DOHH2 (cell line): ENCODE measurements around the gene GPR153.
A peak's percentile ranks its signal among the peaks of the same experiment; 100 is the strongest.

Experiments
- H3F3A ChIP-seq: fragments of 200-600 bp; sonication (generic), shearing (Covaris generic); 2 replicates; pipeline ENCODE4 v1.6.0; 2016; ENCODE audit warnings: antibody characterized with exemption, mild to moderate bottlenecking; ENCODE audit not compliant: control insufficient read depth, insufficient read depth
- H3K27ac ChIP-seq: fragments of 200-600 bp; sonication (generic); 2 replicates; pipeline ENCODE4 v1.5.1; 2014; ENCODE audit warnings: low read depth, mild to moderate bottlenecking, low read length, moderate library complexity
- H3K27me3 ChIP-seq: fragments of 200-600 bp; sonication (generic); 2 replicates; pipeline ENCODE4 v1.6.1; 2014; ENCODE audit warnings: mild to moderate bottlenecking, low read length, mixed read lengths; ENCODE audit not compliant: control insufficient read depth
- H3K36me3 ChIP-seq: fragments of 200-600 bp; sonication (generic); 2 replicates; pipeline ENCODE4 v1.6.1; 2014; ENCODE audit warnings: mild to moderate bottlenecking, low read length, moderate library complexity, mixed read lengths; ENCODE audit not compliant: control insufficient read depth
- H3K4me1 ChIP-seq: fragments of 200-600 bp; sonication (generic); 2 replicates; pipeline ENCODE4 v1.6.1; 2014; ENCODE audit warnings: mild to moderate bottlenecking, low read length, mixed read lengths; ENCODE audit not compliant: control insufficient read depth
- H3K4me2 ChIP-seq: fragments of 200-600 bp; sonication (generic); 2 replicates; pipeline ENCODE4 v1.6.0; 2014; ENCODE audit warnings: mild to moderate bottlenecking, low read length, moderate library complexity
- H3K4me3 ChIP-seq: fragments of 200-600 bp; sonication (generic); 2 replicates; pipeline ENCODE4 v1.5.1; 2014; ENCODE audit warnings: mild to moderate bottlenecking, low read length, mixed read lengths
- H3K79me2 ChIP-seq: fragments of 200-600 bp; sonication (generic); 2 replicates; pipeline ENCODE4 v1.6.1; 2014; ENCODE audit warnings: mild to moderate bottlenecking, low read length, mixed read lengths; ENCODE audit not compliant: control insufficient read depth
- H3K9me2 ChIP-seq: fragments of 200-600 bp; sonication (generic); replicated peaks from 2 replicates; pipeline ENCODE4 v1.6.1; 2014; ENCODE audit warnings: mild to moderate bottlenecking, low read length, mixed read lengths; ENCODE audit not compliant: control insufficient read depth
- H3K9me3 ChIP-seq: fragments of 200-600 bp; sonication (generic); 2 replicates; pipeline ENCODE4 v1.6.1; 2014; ENCODE audit warnings: antibody characterized with exemption, low read length, mixed read lengths; ENCODE audit not compliant: control insufficient read depth, insufficient read depth
- H4K20me1 ChIP-seq: fragments of 200-600 bp; sonication (generic); 2 replicates; pipeline ENCODE4 v1.6.0; 2014; ENCODE audit warnings: low read depth, mild to moderate bottlenecking, antibody characterized with exemption, low read length, moderate library complexity; ENCODE audit not compliant: control insufficient read depth, insufficient read depth
- CTCF ChIP-seq: fragments of 200-600 bp; sonication (generic); IDR thresholded peaks from one replicate; pipeline ENCODE4 v1.5.1; 2014; ENCODE audit warnings: antibody characterized with exemption, mild to moderate bottlenecking, low read depth, low read length; ENCODE audit not compliant: poor library complexity, severe bottlenecking
- EZH2phosphoT487 ChIP-seq: fragments of 200-600 bp; sonication (generic); IDR thresholded peaks from 2 replicates; pipeline ENCODE4 v1.6.1; 2017; ENCODE audit warnings: borderline replicate concordance, mild to moderate bottlenecking, antibody characterized with exemption, low read length, moderate library complexity, mixed read lengths

GPR153 gene

GRCh38 chr1:6245869-6246496 is 14.9 kb downstream of the GPR153 start:
- peaks cover 3% of the 10 kb centered on the region; the same call in 1 of the 2 replicates for H3F3A ChIP-seq
- H3K4me2 ChIP-seq, result no peak overlapping the region; the same call in 1 of the 2 replicates
- H3K27me3 ChIP-seq, result peaks cover 50% of the 10 kb centered on the region
- no peaks in the 10 kb centered on the region for H3K36me3 ChIP-seq
- no peak overlapping the region for H3K4me3 ChIP-seq
- peaks cover 12% of the 10 kb centered on the region; the same call in 1 of the 2 replicates for H3K4me1 ChIP-seq
- peaks cover 6% of the 10 kb centered on the region; the same call in 1 of the 2 replicates for H4K20me1 ChIP-seq
- no peaks in the 10 kb centered on the region for H3K9me3 ChIP-seq
- no peak overlapping the region for H3K27ac ChIP-seq
- no peaks in the 10 kb centered on the region for H3K79me2 ChIP-seq
- no peaks in the 10 kb centered on the region for H3K9me2 ChIP-seq
- TF ChIP-seq CTCF, result no peak
- no peak for TF ChIP-seq EZH2phosphoT487

GRCh38 chr1:6245086-6245868 is 15.6 kb downstream of the GPR153 start:
- no peaks in the 10 kb centered on the region for H3K79me2 ChIP-seq
- H3K27me3 ChIP-seq, result peaks cover 56% of the 10 kb centered on the region
- no peaks in the 10 kb centered on the region for H3K36me3 ChIP-seq
- peaks cover 3% of the 10 kb centered on the region; the same call in 1 of the 2 replicates for H3F3A ChIP-seq
- H3K4me3 ChIP-seq, result no peak overlapping the region
- TF ChIP-seq CTCF (peak; percentile 67), EZH2phosphoT487 (peak; percentile 53; the same call in 1 of the 2 replicates)
- H3K4me1 ChIP-seq, result peaks cover 12% of the 10 kb centered on the region; the same call in 1 of the 2 replicates
- no peak overlapping the region; the same call in 1 of the 2 replicates for H3K4me2 ChIP-seq
- no peak overlapping the region for H3K27ac ChIP-seq
- H3K9me2 ChIP-seq, result no peaks in the 10 kb centered on the region
- peaks cover 6% of the 10 kb centered on the region; the same call in 1 of the 2 replicates for H4K20me1 ChIP-seq
- no peaks in the 10 kb centered on the region for H3K9me3 ChIP-seq

GRCh38 chr1:6244401-6245049 is 16.4 kb downstream of the GPR153 start:
- H3K9me2 ChIP-seq, result no peaks in the 10 kb centered on the region
- peaks cover 12% of the 10 kb centered on the region; the same call in 1 of the 2 replicates for H3K4me1 ChIP-seq
- peaks cover 6% of the 10 kb centered on the region; the same call in 1 of the 2 replicates for H4K20me1 ChIP-seq
- H3K36me3 ChIP-seq, result no peaks in the 10 kb centered on the region
- peaks cover 3% of the 10 kb centered on the region; the same call in 1 of the 2 replicates for H3F3A ChIP-seq
- H3K9me3 ChIP-seq, result no peaks in the 10 kb centered on the region
- H3K27me3 ChIP-seq, result peaks cover 61% of the 10 kb centered on the region
- H3K4me3 ChIP-seq, result no peak overlapping the region
- no peak overlapping the region for H3K27ac ChIP-seq
- no peak overlapping the region for H3K4me2 ChIP-seq
- TF ChIP-seq CTCF (no peak), EZH2phosphoT487 (no peak)
- H3K79me2 ChIP-seq, result no peaks in the 10 kb centered on the region
